Left ventricle myocardium inferior (tissue), 1 donor: ENCODE data around the gene PFKFB1. TPM values are rescaled to one million over a fixed set of nuclear protein-coding genes. Genes with fewer than 3 reads are reported as not detected.
"Not testable (repeated sequence)": the region's sequence is repeated elsewhere in the genome, so short reads cannot be mapped to it uniquely, and the experiment has no call there.

Experiments used
- DNase-seq: peaks from one replicate; pipeline ENCODE4 v3.0.0-alpha.2; 2020
- H3K27ac ChIP-seq: fragments of 200-600 bp; replicated peaks from 2 replicates; pipeline ENCODE4 v1.8.0; 2021
- H3K27me3 ChIP-seq: fragments of 200-600 bp; 2 replicates; pipeline ENCODE4 v1.8.0; 2021; ENCODE audit warnings: low read depth
- H3K36me3 ChIP-seq: fragments of 200-600 bp; 2 replicates; pipeline ENCODE4 v1.8.0; 2021
- H3K4me1 ChIP-seq: fragments of 200-600 bp; 2 replicates; pipeline ENCODE4 v1.8.0; 2021
- H3K4me3 ChIP-seq: fragments of 200-600 bp; 2 replicates; pipeline ENCODE4 v1.8.0; 2021; ENCODE audit warnings: mild to moderate bottlenecking, moderate library complexity
- H3K9me3 ChIP-seq: fragments of 200-600 bp; replicated peaks from 2 replicates; pipeline ENCODE4 v1.8.0; 2021
- intact Hi-C: fragments of 100-400 bp; cut with micrococcal nuclease; formaldehyde crosslinking; loops from one replicate; pipeline ENCODE4 v1.11.0; 2022
- total RNA-seq: library from RNA; stranded (reverse); fragmentation: NEBNext Ultra II Directional; extraction: Animal tissue kit (Norgen Biotek cat#: 25700); gene quantifications from one replicate; pipeline ENCODE4 v1.2.1, GENCODE V29; 2021
- TF ChIP-seq, protein P1 (sequence below): fragments of 200-600 bp; IDR thresholded peaks from 2 replicates; pipeline ENCODE4 v1.8.0; 2021; ENCODE audit warnings: antibody characterized with exemption, mild to moderate bottlenecking, borderline replicate concordance
- donor health status: DM: no; HTN: yes; CAD: no; lungs with severe emphysema.

PFKFB1 gene
- total RNA-seq, 1 donor from 2014 or later = 0.19 TPM

DNA sequence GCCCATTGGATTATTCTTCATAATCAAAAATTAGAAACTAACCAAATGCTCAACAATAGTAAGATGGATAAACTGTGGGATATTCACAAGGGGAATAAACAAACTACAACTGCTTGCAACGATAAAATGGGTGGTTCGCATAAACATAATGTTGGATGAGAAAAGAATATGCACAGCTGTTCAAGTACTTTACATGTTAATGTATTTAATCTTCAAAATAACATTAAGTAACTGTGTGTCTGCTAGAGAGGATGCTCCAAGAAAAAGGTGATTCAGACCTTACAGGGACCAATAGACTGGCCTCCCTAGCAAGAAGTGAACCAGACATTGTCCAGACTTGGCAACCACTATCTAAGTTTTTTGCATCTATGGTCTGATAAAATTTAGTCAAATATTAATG lies 2.3 kb downstream of the PFKFB1 start:
- H3K27me3 ChIP-seq = no peaks in the 10 kb centered on the region
- no peaks in the 10 kb centered on the region for H3K36me3 ChIP-seq
- no peaks in the 10 kb centered on the region for H3K9me3 ChIP-seq
- H3K4me3 ChIP-seq = no peak overlapping the region
- H3K27ac ChIP-seq = no peak overlapping the region
- TF ChIP-seq, protein P1, sequence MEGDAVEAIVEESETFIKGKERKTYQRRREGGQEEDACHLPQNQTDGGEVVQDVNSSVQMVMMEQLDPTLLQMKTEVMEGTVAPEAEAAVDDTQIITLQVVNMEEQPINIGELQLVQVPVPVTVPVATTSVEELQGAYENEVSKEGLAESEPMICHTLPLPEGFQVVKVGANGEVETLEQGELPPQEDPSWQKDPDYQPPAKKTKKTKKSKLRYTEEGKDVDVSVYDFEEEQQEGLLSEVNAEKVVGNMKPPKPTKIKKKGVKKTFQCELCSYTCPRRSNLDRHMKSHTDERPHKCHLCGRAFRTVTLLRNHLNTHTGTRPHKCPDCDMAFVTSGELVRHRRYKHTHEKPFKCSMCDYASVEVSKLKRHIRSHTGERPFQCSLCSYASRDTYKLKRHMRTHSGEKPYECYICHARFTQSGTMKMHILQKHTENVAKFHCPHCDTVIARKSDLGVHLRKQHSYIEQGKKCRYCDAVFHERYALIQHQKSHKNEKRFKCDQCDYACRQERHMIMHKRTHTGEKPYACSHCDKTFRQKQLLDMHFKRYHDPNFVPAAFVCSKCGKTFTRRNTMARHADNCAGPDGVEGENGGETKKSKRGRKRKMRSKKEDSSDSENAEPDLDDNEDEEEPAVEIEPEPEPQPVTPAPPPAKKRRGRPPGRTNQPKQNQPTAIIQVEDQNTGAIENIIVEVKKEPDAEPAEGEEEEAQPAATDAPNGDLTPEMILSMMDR = no peak
- no peaks in the 10 kb centered on the region for H3K4me1 ChIP-seq
- intact Hi-C loops = no loop called here
- DNase-seq = no peak

DNA sequence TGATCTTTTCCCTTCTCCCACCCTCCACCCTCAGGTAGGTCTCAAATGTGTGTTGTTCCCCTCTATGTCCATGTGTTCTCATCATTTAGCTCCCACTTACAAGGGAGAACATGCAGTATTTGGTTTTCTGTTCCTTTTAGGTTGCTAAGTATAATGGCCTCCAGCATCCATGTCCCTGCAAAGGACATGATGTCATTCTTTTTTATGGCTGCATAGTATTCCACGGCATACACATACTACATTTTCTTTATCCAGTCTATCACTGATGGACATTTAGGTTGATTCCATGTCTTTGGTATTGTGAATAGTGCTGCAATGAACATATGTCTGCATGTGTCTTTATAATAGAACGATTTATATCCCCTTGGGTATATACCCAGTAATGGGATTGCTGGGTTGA lies 10.7 kb downstream of the PFKFB1 start:
- H3K4me1 ChIP-seq, H3K36me3 ChIP-seq, H3K9me3 ChIP-seq, intact Hi-C loops, H3K27me3 ChIP-seq, H3K27ac ChIP-seq, H3K4me3 ChIP-seq, DNase-seq: not testable (repeated sequence)

DNA sequence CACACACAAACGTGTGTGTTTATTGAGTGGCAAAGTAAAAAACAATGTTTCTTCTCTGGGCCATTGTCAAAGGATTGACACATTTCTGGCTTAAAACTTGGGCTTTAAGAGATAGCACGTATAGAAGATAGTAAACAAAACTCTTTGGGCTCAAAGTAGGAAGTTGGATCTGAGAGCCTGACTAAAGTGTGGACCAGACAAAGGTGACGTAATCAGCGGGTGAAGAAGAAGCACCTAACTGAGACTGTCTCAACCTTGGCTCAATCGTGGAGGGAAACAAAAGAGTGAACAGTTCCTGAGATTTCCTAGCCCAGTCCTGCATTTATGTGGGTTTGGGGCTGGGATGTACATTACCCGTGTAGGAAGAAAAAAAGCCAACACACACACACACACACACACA lies 13.7 kb downstream of the PFKFB1 start:
- Histone ChIP-seq H3K27ac (no peak overlapping the region), H3K36me3 (no peaks in the 10 kb centered on the region), H3K27me3 (no peaks in the 10 kb centered on the region), H3K4me3 (no peak overlapping the region), H3K9me3 (no peaks in the 10 kb centered on the region), H3K4me1 (no peaks in the 10 kb centered on the region)
- DNase-seq = no peak
- TF ChIP-seq, protein P1 = no peak
- intact Hi-C loops = no loop called here

DNA sequence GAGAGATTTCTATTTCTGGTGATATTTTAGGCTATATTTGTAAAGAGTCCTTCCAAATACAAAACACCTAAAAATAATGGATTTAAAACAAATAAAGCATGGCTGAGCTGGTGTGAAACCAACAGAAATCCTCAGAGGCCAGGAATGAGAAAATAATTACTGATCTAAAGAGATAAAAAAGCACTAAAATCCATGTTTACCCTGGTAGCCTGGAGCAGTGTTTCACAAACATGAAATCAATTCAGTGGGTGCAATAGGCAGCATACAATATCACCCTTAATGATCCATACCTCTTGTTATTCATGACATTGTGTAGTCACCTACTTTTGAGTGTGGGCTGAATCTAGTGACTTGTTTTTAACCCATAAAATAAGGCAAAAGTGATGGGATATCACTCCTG lies 14.6 kb downstream of the PFKFB1 start:
- no peak overlapping the region for H3K4me3 ChIP-seq
- no peaks in the 10 kb centered on the region for H3K36me3 ChIP-seq
- no peak overlapping the region for H3K27ac ChIP-seq
- H3K27me3 ChIP-seq = no peaks in the 10 kb centered on the region
- TF ChIP-seq, protein P1 = no peak
- DNase-seq = no peak
- H3K4me1 ChIP-seq = no peaks in the 10 kb centered on the region
- H3K9me3 ChIP-seq = no peaks in the 10 kb centered on the region
- intact Hi-C loops = no loop called here

DNA sequence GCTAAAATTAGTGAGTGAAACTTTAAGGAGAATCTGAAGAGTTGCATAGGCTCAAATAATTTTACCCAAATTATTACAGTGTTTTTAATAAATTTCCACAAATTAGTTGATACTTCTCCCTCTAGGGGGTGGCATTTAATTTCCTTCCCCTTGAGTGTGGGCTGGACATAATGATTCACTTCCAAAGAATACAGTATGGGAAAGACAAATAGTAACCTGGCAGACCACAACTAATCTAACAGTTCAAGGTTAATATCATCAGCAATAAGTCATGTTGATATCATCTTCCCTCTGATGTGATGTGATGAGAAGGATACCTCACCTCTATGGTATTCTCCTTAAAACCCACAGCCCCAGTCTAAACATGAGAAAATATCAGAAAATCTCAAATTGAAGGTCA lies 15.5 kb downstream of the PFKFB1 start:
- intact Hi-C loops = no loop called here
- TF ChIP-seq, protein P1 = no peak
- Histone ChIP-seq H3K36me3 (no peaks in the 10 kb centered on the region), H3K4me3 (no peak overlapping the region), H3K27me3 (no peaks in the 10 kb centered on the region), H3K27ac (no peak overlapping the region), H3K9me3 (no peaks in the 10 kb centered on the region), H3K4me1 (no peaks in the 10 kb centered on the region)
- DNase-seq = no peak

DNA sequence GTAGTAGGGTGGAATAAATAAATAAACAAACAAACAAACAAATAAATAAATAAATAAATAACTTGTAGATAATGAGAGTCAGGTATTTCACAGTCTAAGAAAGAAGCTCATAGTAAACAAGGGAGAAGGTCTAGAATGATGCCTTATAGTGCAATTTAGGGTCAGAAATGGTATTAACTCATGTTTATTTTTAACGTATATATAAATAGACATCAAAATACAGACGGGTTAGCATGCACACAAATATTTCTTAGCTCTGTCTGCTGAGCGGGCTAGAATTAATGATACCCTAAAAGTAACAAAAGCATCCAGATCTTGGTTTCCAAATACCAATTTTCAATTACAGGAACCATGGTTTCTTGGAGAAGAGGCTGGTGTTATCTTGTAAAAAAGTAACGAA lies 16.6 kb downstream of the PFKFB1 start:
- DNase-seq = no peak
- intact Hi-C loops = no loop called here
- Histone ChIP-seq H3K36me3 (no peaks in the 10 kb centered on the region), H3K27me3 (no peaks in the 10 kb centered on the region), H3K9me3 (no peaks in the 10 kb centered on the region), H3K27ac (no peak overlapping the region), H3K4me3 (no peak overlapping the region), H3K4me1 (no peaks in the 10 kb centered on the region)
- TF ChIP-seq, protein P1 = no peak
